Stimulated activated CD8-positive, alpha-beta memory T cell treated with anti-CD3 and anti-CD28 coated beads, Interleukin-15, amount 100 ng/mL, for 24 hours (primary cell): ENCODE measurements around the gene DNALI1.
A peak's percentile ranks its signal among the peaks of the same experiment; 100 is the strongest.
"Not testable (repeated sequence)": the region's sequence is repeated elsewhere in the genome, so short reads cannot be mapped to it uniquely, and the experiment has no call there.

Experiments
- DNase-seq: peaks from one replicate; pipeline ENCODE4 v3.0.0-alpha.2; 2020; ENCODE audit warnings: low read depth

DNALI1 gene

DNA sequence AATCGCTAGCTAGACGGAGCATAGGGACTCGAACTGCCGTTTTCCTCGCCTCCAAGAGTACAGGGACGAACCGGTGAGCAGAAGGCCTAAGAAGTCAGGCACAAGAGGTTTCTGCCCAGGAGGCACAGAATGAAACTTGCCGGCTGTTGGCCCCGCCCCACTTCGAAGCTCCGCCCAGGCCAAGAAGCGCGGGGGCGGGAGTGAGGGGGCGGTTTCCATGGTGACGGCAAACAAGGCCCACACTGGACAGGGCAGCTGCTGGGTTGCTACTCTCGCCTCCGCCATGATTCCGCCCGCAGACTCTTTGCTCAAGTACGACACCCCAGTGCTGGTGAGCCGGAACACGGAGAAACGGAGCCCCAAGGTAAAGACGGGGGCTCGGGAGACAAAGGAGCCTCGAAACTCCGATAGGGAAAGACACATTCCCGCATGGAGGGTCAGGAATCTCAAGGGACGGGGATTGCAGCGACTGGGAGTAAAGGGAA lies at the start of gene DNALI1:
Gene DNALI1, plus strand, starts transcription at position 229 of the 485 bp plus-strand sequence. Its CDS starts 55 bp downstream, at position 284.
- no peak for DNase-seq

DNA sequence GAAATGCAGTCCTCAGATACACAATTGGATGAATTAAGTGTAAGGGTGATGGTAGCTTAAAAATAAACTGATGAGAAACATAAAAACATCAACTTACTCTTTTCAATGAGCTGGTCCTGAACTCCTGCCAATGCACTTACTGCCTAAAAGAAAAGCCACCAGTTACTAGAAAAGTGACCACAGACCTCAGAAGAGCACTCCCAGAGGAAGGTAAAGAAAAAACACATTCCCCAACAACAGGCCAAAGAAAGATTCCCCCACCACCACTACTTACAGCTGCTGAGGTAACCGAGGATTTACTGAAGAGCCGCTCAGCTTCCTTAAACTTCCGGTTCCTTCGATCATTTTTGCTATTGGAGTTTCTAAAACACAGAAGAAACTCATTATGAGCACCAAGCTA lies 47.6 kb upstream of the DNALI1 start:
- DNase-seq, result no peak

DNA sequence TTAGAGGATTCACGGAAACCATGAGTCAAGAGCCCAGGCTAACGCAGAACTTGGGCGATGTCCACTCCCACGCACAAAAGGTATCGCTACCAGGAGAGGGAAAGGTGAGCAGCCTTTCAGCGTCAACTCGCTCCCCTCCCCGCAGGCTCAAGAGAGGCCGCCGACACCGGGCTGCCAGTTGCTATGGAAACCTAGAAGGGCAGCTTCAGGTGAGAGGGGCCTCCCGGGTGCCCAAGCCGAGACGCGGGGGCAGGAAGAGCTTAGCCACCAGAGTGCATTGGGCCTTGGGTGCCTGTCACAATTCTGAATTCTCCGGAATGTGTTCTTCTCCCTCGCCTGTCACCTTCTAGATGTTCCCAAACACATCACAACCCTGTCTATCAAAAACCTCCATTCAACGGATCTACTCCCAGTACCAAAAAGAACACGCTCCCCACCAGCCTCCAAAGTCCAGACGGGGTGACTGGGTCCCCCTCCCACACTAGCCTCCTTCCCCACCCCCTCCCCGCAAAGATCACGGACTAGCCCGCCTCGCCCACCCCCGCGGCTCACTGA lies 42.9 kb upstream of the DNALI1 start:
- DNase-seq, result peak; percentile 4

DNA sequence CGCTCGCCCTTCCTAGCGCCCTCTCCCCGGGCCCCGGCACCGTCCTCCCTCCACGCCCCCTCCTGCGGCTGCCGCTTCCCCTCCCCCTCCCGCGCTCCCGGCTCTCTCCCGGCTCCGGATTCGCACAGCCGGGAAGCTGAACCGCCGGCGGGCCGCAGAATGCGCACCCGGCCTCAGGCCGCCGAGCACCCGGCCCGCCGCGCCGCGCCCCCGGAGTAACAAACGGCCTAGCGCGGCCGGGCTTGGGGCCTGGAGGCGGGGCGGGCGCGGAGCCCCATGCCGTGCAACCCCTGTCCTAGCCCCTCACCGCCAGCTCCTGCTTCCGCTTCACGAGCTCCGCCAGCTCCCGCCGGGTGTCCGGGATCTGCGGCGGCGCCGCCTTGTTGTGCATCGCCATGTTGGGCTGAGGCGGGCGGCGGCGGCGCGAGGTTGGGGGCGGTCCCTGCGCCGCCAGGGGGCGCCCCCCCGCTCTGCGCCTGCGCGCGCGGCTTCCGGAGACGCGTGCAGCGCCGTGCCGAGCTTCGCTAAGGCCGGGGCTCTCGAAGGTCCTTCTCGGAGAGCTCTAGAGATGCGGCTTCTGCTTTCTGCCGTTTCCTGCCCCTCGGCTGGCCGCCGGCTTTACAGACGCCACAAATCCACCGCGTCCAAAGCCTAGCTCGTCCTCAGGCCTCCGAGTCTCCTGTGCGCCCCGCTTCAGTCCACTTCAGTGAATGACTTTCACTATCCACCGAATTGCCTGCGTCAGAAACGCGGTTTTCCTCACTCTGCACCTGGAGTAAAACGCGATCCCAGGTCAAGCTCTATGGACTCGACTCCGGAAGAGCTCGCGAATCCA lies 42.2 kb upstream of the DNALI1 start, which contains the start of gene MEAF6:
Gene MEAF6, minus strand, starts transcription at position 417 of the 835 bp plus-strand sequence. Its CDS starts 20 bp downstream, at position 397.
- DNase-seq, result peak; percentile 80

DNA sequence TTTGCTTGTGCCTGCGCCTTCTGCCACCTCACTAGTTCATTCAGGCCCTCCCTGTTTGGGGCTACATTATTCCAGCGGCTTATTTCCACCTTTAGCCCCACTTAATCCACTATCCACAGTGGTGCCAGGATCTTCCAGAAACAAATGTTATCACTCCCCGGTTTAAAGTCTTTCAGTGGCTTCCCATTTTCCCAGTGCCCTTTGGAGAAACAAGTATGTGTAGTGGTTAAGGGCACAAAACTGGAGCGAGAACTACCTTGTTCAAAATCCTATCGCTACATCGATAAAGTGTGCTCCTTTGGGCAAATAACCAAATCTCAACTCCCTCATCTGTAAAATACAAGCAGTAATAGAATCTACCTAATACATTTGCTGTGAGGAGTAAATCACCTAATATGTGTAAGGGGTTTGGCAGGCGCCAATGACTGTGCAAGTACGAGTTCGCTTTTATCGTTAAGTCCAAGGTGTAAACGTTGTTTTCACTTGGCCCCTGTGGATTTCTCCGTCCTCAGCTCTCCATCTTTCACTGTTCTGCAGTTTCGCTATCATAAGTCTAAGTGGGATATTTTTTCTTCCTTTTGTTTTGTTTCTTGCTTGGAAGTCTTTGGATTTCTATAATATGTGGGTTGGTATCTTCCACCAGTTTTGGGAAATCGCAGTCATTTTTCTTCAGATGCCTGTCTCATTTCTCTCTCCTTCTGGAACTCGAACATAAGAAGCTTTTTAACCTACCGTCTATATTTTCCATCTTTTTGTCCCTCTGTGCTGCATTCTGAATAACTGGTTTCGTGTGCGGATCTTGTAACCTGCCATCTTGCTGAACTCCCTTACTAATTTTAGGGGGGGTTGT lies 41.3 kb upstream of the DNALI1 start:
- DNase-seq, result no peak

DNA sequence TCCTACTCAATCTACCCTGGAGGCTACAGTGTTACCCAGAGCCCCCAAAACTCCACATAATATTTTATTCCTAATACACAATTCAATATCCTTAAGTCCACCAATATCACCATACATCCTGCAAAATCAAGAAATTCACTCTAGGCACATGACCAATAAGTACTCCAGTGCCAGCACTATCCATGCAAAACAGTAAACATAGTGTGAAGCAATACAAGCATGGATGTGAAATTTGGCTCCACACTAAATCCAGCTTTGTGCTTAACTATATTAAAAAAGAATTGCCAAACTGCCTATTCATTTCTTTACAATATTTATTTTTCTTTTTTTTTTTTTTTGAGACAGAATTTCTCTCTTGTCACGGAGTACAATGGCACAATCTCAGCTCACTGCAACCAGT lies 39.2 kb upstream of the DNALI1 start:
- no peak for DNase-seq

DNA sequence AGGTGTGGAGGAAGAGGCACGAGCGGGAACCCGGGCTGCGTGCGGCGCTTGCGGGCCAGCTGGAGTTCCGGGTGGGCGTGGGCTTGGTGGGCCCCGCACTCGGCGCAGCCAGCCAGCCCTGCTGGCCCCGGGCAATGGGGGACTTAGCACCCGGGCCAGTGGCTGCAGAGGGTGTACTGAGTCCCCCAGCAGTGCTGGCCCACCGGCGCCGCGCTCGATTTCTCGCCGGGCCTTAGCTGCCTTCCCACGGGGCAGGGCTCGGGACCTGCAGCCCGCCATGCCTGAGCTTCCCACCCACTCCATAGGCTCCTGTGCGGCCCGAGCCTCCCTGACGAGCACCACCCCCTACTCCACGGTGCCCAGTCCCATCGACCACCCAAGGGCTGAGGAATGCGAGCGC lies 38.5 kb upstream of the DNALI1 start:
- DNase-seq, result not testable (repeated sequence)

DNA sequence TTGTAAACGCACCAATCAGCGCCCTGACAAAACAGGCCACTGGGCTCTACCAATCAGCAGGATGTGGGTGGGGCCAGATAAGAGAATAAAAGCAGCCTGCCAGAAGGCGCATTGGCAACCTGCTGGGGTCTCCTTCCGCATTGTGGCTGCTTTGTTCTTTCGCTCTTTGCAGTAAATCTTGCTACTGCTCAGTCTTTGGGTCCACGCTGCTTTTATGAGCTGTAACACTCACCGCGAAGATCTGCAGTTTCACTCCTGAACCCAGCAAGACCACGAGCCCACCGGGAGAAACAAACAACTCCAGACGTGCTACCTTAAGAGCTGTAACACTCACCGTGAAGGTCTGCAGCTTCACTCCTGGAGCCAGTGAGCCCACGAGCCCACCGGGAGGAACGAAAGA lies 37.8 kb upstream of the DNALI1 start:
- peak; percentile 12 for DNase-seq

DNA sequence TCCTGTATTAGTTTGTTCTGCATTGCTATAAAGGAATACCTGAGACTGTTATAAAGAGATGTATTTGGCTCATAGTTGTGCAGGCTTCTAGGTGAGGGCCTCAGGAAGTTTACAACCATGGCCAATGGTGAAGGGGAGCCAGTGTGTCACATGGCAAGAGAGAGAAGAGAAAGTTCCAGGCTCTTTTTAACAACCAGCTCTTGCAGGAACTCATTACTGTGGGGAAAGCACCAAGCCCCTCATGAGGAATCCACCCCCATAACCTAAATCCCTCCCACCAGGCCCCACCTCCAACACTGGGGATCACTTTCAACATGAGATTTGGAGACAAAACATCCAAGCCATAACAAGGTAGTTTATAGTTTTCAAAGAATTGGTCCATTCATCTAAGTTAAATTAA lies 37.1 kb upstream of the DNALI1 start:
- no peak for DNase-seq

DNA sequence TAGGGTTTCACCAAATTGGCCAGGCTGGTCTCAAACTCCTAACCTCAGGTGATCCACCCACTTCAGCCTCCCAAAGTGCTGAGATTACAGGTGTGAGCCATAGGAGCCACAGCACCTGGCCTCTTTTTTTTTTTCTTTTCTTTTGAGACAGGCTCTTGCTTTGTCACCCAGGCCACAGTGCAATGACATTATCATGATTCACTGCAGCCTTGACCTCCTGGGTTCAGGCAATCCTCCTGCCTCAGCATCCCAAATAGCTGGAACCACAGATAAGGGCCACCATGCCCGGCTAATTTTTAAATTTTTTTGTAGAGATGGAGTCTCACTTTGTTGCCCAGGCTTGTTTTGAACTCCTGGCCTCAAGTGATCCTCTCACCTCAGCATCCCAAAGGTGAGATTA lies 26.9 kb upstream of the DNALI1 start:
- DNase-seq, result not testable (repeated sequence)

DNA sequence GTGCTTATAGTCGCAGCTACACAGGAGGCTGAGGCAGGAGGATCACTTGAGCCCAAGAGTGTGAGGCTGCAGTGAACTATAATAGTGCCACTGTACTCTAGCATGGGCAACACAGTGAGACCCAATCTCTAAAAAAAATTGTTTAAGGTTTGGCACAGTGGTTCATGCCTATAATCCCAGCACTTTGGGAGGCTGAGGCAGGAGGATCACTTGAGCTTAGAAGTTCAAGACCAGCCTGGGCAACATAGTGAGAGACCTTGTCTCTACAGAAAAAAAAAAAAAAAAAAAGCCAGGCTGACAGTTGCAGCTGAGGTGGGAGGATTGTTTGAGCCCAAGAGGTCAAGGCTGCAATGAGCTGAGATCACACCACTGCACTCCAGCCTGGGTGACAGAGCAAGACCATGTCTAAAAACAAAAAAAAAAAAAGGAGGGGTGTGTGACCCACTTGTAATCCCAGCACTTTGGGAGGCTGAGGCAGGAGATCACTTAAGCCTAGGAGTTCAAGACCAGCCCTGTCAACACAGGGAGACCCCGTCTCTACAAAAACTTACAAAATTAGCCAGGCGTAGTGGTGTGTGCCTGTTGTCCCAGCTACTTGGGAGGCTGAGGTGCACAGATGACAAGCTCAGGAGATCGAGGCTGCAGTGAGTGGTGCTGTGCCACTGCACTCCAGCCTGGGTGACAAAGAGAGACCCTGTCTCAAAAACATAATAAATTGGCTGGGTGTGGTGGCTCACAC lies 24.2 kb upstream of the DNALI1 start:
- DNase-seq, result not testable (repeated sequence)

DNA sequence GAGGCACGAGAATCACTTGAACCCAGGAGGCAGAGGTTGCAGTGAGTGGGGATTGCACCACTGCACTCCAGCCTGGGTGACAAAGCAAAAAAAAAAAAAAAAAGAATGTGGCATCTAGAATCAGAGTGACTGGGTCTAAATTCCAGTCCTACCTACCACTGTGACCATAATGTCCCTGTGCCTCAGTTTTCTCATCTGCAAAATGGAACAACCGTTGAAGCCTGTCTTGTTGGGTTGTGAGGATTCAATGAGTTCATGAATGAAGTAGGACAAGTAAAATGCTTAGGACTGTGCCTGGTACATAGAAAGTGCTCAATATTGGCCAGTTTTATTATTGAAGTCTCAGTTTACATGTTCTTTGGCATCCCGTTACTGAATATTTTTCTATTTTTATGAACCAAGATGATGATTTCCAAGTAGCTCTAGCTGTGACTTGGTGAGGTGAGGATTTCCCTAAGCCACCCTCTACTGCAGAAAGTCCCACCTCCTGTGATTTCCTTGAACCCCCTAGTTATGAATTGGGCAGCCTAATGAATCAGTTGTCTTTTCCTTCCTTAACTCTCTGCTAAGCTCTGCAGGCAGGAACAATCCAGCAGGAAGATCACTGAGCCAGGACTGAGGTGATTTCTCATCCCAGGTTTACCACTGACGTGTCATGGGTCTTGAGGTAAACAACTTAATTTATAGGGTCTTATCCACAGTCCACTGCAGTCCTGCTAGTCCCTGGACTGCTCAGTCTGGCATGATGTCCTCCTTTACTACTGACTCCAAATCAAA lies 23.2 kb upstream of the DNALI1 start:
- DNase-seq, result no peak

DNA sequence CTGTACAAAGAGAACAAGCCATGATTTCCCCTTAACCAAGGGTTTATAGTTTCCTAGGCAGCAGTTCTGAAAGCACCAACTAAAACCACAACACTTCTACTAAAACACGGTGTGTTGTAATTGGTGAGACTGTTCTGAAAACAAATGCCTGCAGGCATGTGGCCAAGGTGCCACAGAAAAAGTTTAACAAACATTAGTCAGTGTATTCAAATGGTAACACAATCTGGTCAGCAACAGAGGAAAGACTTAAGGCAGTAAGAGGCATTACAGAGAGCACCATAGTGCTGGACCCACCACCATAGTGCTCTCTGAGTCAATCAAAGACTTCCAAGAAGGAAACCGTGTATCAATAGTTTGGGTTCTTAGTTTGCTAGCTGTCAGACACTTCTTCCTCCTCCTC lies 19.4 kb upstream of the DNALI1 start:
- DNase-seq, result no peak

DNA sequence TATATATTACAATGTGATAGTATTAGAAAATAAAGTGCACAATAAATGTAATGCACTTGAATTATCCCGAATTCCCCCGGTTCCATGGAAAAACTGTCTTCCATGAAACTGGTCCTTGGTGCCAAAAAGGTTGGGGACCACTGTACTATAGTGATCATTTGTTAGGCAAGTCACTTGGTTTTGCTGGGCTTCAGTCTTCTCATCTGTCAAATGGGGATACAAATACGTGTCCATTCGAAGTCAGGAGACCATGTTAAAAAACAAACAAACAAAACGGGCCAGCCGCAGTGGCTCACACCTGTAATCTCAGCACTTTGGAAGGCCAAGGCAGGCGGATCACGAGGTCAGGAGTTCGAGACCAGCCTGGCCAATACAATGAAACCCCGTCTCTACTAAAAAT lies 17.6 kb upstream of the DNALI1 start:
- DNase-seq, result not testable (repeated sequence)

DNA sequence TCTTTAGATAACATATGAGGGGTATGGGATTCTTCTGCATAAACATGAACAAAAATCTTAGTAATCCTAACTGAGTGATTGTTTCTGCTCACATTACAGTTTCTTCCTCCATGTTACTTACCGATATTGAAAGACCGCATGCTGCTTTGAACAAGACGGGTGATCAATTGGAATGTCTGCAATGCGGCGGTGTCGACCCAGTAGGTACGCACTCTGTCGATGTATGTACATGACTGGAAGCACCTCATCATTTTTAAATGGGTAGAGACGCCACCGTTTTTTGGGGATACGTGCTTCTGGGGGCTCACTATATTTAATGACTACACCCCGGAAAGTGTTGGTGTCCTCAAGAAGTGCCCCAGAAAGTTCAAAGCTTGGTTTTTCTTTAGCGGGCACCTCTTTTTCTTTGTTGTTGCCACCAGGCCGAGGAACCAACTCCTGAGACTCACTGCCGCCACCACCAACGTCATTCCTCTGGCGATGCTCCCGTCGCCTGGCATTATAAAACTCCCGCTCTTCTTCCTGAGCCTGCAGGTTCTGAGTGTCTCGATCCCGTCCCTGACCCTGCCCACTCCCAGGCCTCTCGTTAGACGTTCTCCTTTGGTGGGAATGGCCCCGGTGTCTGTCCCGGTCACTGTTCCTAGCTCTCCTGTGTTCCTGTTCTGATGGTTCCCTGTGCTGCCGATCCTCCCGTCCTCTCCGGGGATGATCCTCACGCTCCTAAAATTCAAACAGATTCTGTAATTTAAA lies 16.5 kb upstream of the DNALI1 start:
- DNase-seq, result no peak

DNA sequence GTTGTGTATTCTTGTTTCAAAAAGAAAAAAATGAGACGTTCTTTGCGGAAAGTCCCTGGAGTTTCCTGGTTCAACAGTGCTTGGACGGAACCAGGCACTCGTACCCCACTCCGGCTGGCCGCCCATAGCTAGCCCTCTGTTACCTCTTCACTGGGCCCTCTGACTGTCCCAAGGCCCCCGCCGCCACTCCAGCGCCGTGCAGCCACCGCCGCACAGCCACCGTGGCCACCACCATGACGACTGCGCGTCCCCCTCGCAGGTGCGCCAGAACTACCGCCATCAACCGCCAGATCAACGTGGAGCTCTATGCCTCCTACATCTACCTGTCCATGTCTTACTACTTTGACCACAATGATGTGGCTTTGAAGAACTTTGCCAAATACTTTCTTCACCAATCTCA lies 12.2 kb upstream of the DNALI1 start:
- no peak for DNase-seq

DNA sequence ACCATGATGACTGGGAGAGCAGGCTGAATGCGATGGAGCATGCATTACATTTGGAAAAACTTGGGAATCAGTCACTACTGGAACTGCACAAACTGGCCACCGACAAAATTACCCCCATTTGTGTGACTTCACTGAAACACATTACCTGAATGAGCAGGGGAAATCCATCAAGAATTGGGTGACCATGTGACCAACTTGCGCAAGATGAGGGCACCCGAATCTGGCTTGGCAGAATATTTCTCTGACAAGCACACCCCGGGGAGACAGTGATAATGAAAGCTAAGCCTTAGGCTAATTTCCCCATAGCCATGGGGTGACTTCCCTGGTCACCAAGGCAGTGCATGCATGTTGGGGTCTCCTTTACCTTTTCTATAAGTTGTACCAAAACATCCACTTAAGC lies 11.7 kb upstream of the DNALI1 start:
- no peak for DNase-seq

DNA sequence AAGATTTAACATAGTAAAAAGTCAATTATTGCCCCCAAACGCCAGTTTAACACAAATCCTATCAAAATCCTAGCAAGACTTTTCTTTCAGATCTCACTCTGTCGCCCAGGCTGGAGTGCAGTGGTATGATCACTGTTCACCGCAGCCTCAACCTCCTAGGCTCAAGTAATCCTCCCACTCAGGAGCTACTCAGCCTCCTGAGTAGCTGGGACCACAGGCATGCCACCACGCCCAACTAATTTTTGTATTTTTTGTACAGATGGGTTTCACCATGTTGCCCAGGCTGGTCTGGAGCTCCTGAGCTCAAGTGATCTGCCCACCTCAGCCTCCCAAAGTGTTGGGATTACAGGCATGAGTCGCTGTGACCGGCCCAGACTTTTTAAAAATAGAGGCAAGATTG lies 7.4 kb upstream of the DNALI1 start:
- no peak for DNase-seq

DNA sequence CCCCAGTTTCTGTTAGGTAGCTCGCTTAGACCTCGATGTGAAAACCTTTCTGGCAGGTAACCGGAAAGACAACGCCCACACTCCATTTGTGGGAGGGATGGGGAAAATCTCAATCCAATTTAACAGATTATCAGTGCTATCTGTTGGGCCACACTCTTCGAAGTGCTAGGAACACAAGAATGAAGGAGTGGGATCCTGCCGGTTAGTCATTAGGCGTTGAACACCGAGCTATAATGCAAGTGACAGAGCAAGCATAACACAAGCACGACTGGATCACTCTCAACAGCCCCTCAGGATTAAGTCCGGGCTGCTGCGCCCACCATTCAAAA lies 3.2 kb upstream of the DNALI1 start:
- DNase-seq, result no peak
